ENCODE results near the gene ZBTB2.

ZBTB2 gene, protein sequence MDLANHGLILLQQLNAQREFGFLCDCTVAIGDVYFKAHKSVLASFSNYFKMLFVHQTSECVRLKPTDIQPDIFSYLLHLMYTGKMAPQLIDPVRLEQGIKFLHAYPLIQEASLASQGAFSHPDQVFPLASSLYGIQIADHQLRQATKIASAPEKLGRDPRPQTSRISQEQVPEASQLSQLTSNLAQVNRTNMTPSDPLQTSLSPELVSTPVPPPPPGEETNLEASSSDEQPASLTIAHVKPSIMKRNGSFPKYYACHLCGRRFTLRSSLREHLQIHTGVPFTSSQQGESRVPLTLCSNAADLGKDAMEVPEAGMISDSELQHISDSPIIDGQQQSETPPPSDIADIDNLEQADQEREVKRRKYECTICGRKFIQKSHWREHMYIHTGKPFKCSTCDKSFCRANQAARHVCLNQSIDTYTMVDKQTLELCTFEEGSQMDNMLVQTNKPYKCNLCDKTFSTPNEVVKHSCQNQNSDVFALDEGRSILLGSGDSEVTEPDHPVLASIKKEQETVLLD

DNA sequence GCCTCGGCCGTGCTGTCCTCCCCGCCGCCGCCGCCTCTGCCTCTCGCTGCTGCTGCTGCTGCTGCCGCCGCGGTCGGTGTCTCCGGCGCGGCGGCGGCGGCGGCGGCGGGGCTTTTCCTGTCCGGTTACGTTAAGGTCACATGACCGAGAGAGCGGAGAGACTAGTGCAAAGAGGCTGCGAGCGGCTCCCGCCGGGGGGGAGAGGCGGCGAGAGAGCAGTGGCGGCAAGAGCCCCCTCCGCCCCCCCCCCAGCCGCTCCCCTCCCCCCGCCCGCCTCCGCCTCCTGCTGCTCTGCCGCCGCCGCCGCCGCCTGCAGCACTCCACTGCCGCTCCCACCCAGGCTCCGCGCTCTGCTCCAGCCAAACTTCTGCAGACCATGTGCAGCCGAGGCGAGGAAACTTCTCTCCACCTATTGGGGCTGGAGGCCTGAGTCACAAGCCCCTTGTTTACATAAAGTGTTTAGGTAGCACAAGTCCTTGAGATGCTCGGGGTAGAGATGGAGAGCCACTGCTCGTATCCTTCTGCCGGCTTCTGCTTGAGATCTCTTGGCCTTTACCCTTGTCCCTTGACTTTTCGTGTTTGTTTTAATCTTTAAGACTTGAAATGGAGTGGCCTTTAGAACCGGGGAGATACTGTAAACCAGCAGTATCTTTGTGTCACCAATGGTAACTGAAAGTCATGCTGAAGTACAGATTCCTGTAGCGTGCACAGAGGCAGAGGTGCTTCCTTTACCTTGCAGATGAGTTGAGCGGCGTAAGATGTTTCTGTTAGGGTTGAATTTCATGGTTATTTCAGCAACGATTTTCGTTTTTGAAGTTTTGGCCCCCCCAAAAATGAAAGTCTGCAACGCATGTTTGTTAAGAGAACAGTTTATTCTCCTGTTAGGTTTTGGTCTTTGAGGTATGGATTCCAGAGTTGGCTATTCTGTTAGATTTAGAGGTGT, at the start of gene ZBTB2:
TSS of gene ZBTB2 (minus strand) at position 89 of the 943 bp plus-strand sequence. CDS start 17,922 bp downstream, outside the sequence.
- peak; percentile 69 for DNase-seq

DNA sequence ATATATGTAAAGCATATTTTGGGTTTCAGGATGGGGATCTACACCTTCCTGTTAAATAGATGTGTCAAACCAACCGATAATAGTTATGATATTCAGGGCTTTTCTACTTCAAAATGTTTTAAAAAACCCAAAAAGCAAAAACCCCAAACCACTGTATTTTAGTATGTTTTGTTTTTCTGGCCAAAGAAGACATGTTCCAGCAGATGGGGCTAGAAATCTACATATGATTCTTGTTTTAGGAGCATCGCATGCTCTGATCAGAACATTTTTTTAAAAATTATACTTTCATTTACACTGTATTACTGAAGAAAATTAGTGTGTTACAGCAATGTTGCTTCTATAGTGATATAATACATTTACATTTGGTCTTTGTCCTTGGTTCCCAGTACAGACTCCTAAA, 49.6 kb upstream of the ZBTB2 start:
- no peak for DNase-seq

DNA sequence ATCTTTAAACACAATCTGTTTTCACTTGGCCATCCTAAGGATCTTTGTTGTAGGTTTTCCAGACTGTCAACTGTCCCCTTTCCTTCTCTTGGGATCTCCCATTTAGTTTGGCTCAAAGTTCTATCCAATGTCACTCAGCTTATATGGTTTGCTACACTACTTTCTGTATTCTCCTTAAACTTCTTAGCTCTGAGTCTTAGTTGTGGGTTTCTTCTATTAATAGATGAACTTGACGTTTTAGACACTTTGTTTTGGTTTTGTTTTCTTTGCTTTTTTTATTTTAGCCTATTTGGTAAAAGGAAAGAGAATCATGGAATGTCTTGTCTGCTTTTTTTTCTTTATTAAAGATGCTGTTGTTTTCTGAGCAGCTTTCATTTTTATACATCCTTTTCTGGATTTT, 49.1 kb upstream of the ZBTB2 start:
- no peak for DNase-seq

DNA sequence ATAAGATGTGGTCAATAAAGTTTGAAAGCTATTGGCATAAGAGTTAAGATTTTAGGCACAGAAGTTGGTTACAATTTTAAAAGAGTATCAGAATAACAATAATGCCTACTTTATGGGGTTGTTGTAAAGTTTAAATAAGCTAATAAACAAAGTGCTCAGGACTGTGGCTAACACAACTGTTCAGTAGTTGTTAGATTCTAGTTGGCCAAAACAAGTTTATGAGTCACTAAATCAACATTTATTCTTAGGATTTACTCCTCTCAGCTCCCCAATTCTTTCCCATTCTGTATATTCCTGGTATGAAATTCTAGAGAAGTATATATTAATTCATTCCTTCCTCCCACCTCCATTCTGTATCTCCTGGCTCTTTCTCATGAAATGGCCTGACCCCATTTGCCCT, 46.0 kb upstream of the ZBTB2 start:
- DNase-seq = no peak

DNA sequence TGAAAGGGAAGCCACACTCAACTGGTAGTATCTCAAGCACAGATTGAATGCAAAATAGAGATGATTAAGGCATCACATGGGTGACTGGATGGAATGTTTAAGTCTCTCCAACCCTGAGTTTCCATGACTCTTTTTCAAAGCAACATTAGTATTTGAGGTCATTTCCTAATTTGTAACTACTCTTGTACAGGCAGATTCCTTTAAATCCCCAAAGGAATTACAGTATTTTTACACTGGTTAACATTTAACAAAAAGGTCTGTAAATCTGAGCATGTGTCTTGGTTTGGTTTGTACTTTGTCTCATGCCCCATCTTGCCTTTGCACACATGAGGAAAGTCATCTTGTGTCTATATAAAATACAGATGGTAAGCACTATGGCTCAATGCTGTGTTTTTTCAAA, 45.4 kb upstream of the ZBTB2 start:
- DNase-seq = no peak

DNA sequence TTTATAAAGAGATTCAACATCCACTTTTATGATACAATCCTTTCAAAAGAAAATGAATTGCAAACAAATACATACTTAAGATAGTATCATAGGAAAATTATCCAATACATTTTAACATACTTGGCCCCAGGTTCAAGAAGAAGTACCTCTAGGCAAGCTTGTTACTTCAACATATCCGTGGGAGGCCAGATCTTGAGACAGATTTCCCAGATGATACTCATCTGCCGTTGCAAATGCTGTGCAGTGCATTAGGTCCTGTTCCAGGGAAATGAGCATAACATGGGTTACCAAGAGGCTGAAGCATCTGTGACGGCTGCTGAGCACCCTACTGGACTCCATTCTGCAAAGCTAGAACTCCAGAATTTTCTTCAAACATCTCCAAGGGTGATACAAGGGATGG, 44.9 kb upstream of the ZBTB2 start:
- DNase-seq = no peak

DNA sequence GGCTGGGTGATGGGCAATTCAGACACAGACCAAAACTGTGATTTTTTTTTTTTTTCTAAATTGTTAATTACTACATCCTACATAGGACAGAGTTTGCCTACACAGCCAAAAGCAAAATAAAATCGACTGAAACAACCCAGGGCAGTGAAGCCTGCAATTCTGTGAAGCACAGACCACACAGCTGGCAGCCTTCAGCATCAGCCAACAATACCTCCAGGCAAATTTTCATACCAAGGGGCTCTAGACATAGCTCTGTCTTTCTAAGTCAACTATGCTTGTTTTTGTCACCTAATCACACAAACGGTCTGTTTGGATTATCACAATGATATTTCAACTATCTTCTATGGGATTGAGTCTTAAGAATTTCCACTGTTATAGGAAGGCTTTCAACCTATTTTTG, 43.0 kb upstream of the ZBTB2 start:
- no peak for DNase-seq

DNA sequence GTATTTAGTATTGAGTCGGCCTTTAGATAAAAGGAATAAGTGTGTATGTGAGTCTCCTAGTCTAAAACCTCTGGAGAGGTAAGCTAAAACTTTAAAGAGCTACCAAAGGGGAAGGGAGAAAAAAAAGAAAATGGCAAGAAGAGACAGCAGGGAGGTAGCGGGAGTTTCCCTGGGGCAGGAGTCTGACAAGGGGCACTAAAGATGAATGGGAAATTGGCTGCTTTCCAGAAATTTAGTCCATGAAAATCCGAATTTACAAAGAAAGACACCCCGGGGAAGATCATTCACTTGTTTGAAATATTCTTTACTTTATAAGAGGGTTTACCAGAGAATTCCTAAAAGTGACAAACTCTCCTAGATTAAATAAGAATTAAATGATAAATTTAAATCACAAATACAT, 41.3 kb upstream of the ZBTB2 start:
- no peak for DNase-seq

DNA sequence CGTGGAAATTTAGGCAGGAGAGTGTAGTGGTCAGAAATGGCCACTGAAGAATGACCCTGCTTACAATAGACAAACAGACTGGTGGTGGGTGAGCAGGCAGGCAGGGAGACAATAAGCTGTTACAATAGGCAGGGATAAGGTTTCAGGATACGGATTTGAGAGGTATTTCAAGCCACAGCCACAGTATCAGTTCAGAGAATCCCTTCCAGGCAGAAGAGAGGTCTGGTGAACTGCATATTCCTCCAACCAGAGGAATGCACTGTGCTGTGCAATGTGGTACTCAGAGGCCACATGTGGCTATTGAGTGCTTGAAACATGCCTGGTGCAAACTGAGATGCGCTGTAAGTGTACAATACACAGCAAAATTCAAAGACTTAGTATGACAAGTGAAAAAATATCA, 40.0 kb upstream of the ZBTB2 start:
- DNase-seq = no peak

DNA sequence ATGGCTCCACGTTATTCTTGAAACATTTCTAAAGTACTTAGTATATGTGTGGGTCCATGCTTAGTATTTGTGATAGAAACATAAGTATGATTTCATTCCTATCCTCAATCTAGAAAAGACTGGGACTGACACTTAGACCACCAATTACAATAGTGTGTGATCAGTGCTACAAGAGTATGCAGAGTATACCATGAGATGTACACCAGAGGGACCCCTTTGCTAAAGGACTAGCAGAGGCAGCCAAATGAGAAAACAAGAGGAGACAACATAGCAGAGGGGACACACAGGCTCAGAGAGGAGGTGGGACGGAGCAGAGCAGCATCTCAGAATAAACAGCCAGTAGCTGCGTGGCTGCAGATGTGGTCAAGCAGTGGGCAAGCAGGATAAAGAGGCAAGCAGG, 39.5 kb upstream of the ZBTB2 start:
- DNase-seq = no peak

DNA sequence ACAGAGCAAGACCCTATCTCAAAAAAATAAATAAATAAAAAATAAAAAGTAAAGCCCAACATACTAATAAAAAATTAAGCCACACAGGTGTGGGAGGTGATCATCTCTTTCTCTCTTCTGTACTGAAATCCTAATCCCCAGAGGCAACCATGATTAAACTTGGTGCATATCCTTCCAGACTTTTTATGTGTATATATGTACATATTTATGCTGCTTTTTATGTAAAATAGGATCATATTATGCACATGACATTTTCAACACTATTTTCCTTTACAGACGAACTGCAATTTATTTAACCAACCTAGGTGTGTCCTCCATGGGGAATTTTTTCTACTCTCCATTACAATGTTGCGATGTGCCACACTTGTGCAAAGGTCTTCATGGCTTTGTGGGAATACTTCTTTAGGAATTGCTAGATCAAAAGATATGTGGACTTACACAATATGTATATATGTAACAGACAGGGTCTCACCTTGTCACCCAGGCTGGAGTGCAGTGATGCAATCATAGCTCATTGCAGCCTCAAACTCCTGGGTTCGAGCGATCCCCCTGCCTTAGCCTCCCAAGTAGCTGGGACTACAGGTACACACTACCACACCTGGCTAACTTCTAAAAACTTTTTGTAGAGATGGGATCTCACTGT, 36.9 kb upstream of the ZBTB2 start:
- DNase-seq = no peak

DNA sequence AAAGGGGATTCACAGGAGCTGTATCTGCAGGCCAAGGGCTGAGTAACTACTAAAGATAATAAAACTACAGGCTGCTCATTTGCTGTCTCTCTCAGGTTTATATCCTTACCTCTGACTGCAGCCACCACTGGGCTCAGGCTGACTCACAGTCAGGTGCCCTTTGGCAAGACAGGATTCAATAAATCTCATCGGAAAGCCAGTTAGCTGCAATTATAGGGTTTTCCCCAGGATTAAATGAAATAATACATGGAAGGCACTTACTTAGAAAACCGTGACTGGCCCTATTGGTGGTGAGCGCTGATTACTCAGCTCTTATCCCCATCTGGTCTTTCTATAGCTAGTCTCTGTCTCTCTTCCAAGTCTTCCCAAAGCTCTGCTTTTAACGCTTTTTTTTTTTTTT, 34.2 kb upstream of the ZBTB2 start:
- DNase-seq = no peak

DNA sequence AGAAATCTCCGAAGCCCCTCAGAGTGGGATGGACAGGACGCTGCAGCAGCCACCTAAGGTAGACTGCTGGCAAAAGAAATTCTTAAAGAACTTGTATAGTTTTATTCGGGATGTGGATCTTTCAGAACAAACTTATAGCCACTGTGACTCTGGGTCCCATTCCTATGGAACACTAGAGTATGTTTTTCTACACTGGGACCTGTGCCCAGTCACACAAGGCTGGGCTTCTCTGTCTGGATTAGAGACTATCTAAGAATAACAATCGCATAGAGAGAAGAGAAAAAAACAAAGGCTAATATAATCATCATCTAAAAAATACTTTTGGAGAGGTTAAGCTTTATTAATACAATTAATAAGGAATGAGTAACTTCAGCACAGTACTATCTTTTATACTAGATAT, 31.6 kb upstream of the ZBTB2 start:
- no peak for DNase-seq

DNA sequence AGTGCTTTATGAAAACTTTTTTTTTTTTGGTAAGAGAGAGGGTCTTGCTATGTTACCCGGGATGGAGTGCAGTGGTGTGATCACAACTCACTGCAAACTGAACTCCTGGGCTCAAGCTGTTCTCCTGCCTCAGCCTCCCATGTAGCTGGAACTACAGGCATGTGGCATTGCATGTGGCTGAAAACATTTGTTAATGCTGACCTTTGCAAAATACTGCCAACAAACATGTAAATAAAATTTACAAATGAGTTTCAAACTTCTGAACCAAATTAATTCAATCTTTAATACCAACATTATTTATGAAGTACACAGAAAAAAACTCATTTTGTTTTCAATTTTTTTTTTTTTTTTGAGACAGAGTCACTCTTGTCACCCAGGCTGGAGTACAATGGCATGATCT, 26.1 kb upstream of the ZBTB2 start:
- no peak for DNase-seq

DNA sequence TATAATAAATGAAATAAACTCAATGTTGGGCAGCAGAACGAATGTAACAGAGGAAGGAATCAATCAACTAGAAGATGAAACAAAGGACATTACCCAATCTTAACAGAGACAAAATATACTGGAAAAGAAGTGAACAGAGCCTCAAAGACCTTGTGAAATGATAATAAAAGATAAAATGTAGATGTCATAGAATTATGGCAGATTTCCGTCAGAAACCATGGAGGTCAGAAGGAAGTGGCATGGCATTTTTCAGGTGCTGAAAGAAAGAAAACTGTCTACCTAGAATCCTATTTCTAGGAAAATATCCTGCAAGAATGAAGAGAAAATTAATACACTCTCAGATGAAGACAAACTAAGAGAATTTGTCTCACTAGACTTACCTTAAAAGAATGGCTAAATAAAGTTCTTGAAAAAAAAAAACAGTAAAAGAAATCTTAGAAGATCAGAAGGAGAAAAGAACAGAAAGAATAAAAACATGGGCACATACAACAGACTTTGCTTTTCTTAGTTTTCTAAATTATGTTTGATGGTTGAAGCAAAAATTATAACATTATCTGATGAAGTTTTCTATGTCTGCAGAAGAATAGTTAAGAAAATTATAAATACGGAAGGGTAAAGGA, 23.4 kb upstream of the ZBTB2 start:
- no peak for DNase-seq

DNA sequence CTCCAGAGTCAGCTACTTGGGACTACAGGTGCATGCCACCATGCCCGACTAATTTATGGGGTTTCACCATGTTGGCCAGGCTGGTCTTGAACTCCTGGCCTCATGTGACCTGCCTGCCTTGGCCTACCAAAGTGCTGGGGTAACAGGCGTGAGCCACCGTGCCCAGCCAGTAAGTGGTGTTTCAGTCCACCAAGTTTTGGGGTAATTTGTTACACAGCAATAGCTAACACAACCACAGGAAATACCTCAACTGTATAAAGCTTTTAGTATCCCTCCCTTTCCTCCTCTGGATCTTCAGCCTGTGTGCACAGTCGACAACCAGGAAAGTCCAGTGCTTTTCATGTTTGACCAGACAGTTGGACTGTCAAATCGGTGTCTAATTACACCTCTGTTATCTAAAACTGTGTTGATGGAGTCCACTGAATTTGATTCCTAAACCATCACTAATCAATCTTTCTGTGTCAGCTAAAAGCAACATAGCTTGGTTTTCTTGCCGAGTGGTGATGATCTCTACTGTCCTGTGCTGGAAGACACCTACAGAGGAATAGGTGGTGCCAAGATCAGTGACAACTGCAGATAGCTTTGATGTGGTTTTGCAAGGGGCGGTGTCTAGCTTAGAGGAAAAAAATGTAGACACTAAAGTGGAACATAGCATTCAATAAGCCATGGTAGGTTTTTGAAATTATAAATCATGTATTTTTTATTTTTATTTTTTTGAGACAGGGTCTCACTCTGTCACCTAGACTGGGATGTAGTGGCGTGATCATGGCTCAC, 22.2 kb upstream of the ZBTB2 start:
- peak; percentile 14 for DNase-seq

DNA sequence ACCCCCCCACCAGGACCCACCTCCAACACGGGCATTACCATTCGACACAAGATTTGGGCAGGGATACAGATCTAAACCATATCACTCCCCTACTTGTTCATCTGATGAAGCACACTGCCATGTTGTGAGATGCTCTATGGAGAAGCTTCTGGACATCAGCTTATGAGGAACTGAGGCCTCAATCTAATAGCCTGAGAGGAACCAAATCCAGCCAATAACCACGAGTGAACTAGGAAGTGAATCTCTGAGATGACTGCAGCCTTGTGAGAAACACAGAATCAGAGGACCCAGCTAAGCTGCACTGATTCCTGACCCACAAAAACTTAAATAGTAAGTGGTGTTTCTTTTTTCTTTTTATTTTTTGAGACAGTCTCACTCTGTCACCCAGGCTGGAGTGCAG, 21.6 kb upstream of the ZBTB2 start:
- DNase-seq = no peak

DNA sequence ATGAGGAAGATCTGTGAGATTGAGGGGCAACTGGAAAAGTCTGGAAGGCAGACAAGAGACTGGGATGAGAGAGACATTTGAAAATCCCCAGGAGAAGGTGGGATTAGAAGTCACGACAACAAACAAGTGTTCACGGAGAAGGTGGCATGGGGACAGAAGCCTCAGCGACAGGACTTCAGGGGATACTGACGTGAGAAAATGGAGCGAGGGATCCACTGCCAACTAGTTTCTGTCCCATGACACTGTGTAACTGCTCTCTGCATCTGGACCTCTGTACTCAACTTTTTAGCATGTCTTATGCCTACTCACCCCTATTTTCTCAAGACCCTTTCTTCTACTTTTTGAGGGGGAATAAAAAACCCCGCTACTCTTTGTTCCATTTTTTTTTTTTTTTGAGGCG, 18.3 kb upstream of the ZBTB2 start:
- no peak for DNase-seq

DNA sequence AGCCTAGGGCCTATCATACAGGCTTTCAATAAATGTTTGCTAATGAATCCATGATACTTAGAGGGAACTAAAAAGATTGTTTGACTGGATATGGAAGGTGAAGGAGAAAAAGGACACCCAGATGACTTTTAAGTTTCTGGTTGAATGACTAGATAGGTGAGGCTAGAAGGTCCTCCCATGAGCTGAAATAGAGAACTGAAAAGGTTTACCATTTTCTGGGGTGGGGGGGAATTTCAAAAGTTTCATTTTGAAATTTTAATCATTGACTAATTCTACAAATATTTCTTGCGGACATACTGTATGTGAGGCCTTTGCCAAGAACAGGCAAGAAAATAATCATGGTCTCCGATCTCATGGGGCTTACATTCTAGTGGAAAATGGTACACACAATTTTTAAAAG, 17.9 kb upstream of the ZBTB2 start:
- no peak for DNase-seq

DNA sequence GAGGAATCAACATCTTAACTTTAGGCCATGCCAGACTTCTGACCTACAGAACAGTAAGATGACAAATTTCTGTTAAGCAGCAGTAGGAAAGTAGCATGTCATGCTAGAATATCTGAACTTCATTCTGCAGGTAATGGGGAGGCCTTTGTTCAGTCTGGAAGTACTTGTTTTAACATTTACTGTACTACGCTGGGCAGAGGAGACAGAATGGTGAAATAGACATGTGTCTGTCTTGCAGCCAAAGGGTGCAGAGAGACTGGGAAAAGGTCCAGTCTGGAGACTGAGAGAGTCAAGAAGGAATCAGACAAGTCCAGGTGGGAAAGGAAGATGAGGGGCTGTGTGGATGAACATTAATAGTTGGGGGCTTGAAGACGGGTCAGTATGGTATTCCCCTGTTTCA, 17.5 kb upstream of the ZBTB2 start:
- DNase-seq = no peak

DNA sequence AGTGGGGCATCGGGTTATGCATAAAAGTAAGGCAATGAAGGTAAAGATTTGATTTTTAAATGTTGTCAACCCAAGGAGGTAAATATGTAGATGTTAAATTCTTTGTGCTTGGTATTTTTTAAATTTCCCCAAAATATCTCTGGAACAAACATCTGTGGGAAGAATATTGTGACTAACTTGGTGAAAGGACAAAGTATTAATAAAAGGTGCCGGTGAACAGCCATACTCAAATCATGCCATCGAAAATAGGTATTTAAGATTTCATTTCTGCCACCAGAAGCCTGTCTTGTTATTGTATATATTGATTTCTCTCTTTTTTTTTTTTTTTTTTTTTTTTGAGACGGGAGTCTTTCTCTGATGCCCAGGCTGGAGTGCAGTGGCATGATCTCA, 12.6 kb upstream of the ZBTB2 start:
- DNase-seq = no peak

DNA sequence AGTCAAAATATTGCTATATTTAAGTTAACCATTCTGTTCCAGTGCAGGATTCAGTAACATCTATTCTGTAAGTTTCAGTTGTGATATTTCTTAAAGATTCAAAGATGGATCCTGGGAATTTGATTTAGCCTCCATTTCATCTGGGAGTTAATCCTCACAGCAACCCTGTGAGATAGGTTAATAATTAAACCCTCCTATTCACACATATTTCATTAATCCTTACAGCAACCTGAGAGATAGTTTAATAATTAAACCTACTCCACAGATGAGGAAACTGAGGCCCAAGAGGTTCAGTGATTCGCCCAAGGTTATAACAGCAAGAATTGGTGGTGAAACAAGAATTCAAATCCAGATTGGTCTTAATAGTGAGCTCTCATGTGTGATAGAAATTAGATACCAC, 10.9 kb upstream of the ZBTB2 start:
- DNase-seq = no peak

All from activated CD4-positive, alpha-beta T cell treated with anti-CD3 and anti-CD28 coated beads, Interleukin-2, amount 50 U/mL, for 16 hours (primary cell).